GM06990 (cell line): Measurements from ENCODE around the gene RPL11.
A peak's percentile ranks its signal among the peaks of the same experiment; 100 is the strongest.
"Not testable (repeated sequence)": the region's sequence is repeated elsewhere in the genome, so short reads cannot be mapped to it uniquely, and the experiment has no call there.

ENCODE experiments used
- DNase-seq: peaks from one replicate; pipeline ENCODE4 v3.0.0-alpha.2; 2011; ENCODE audit not compliant: insufficient read length; ENCODE audit errors: extremely low read depth
- H3K27me3 ChIP-seq: replicated peaks from 2 replicates; pipeline ENCODE4 v1.6.0; 2011; ENCODE audit warnings: low read length; ENCODE audit not compliant: control insufficient read depth, insufficient read depth
- H3K36me3 ChIP-seq: 2 replicates; pipeline ENCODE4 v1.5.1; 2011; ENCODE audit warnings: low read length; ENCODE audit not compliant: control insufficient read depth, insufficient read depth
- H3K4me3 ChIP-seq: replicated peaks from 2 replicates; pipeline ENCODE4 v1.5.1; 2011; ENCODE audit warnings: low read depth, mild to moderate bottlenecking, control low read depth, low read length
- CTCF ChIP-seq: IDR thresholded peaks from 2 replicates; pipeline ENCODE4 v1.5.1; 2011; ENCODE audit warnings: low read length, control low read depth, mild to moderate bottlenecking, inconsistent platforms; ENCODE audit not compliant: insufficient read depth, poor library complexity, severe bottlenecking

The RPL11 gene

GRCh38 chr1:23726686-23727085 is 35.1 kb downstream of the RPL11 start:
- no peak for TF ChIP-seq CTCF
- Histone ChIP-seq H3K36me3 (no peaks in the 10 kb centered on the region), H3K4me3 (no peak overlapping the region), H3K27me3 (no peaks in the 10 kb centered on the region)
- no peak for DNase-seq

GRCh38 chr1:23727362-23727811 is 35.8 kb downstream of the RPL11 start:
- DNase-seq: peak; percentile 59
- TF ChIP-seq CTCF: no peak
- H3K27me3 ChIP-seq: no peaks in the 10 kb centered on the region
- no peaks in the 10 kb centered on the region for H3K36me3 ChIP-seq
- no peak overlapping the region for H3K4me3 ChIP-seq

GRCh38 chr1:23732363-23733224 is 41.0 kb downstream of the RPL11 start:
- Histone ChIP-seq H3K4me3 (no peak overlapping the region), H3K36me3 (no peaks in the 10 kb centered on the region), H3K27me3 (no peaks in the 10 kb centered on the region)
- no peak for DNase-seq
- no peak for TF ChIP-seq CTCF

GRCh38 chr1:23733281-23733680 is 41.7 kb downstream of the RPL11 start:
- not testable (repeated sequence) for H3K27me3 ChIP-seq, H3K36me3 ChIP-seq, DNase-seq, H3K4me3 ChIP-seq

GRCh38 chr1:23736437-23737134 is 45.0 kb downstream of the RPL11 start:
- TF ChIP-seq CTCF: no peak
- no peaks in the 10 kb centered on the region for H3K27me3 ChIP-seq
- no peaks in the 10 kb centered on the region for H3K36me3 ChIP-seq
- DNase-seq: peak; percentile 34
- H3K4me3 ChIP-seq: no peak overlapping the region

- no peak for TF ChIP-seq CTCF
- Histone ChIP-seq H3K4me3 (no peak overlapping the region), H3K27me3 (no peaks in the 10 kb centered on the region), H3K36me3 (no peaks in the 10 kb centered on the region; the same call in 1 of the 2 replicates)
- no peak for DNase-seq
Observed at GRCh38 chr1:23741609-23742008, 50.0 kb downstream of the RPL11 start.
